Measurements from ENCODE around the gene CIB4. TPM values are rescaled to one million over a fixed set of nuclear protein-coding genes. Genes with fewer than 3 reads are reported as not detected.

The CIB4 gene
- total RNA-seq, 2 experiments from 2014 or later: not detected

- DNase-seq: no peak
- H3K27ac Mint-ChIP-seq: no peak overlapping the region
- H3K27me3 Mint-ChIP-seq: peaks cover 14% of the 10 kb centered on the region
- no peaks in the 10 kb centered on the region for H3K36me3 Mint-ChIP-seq (ENCODE audit: low read depth)
- ChIA-PET CTCF (no interaction called here), POLR2A (interaction anchor here (0.5 kb wide), 1 partner anchor 466 kb away, joined by 4 read pairs; no protein-coding TSS in a partner anchor)
- no peaks in the 10 kb centered on the region for H3K4me1 Mint-ChIP-seq
- H3K4me3 Mint-ChIP-seq: no peak overlapping the region
- H3K9me3 Mint-ChIP-seq: no peaks in the 10 kb centered on the region
Observed at GRCh38 chr2:26584656-26585055, 56.5 kb downstream of the CIB4 start.

GRCh38 chr2:26584191-26584590, 57.0 kb downstream of the CIB4 start:
- H3K4me1 Mint-ChIP-seq: no peaks in the 10 kb centered on the region
- ChIA-PET CTCF (no interaction called here), POLR2A (no interaction called here)
- H3K27ac Mint-ChIP-seq: no peak overlapping the region
- H3K27me3 Mint-ChIP-seq: peaks cover 13% of the 10 kb centered on the region
- no peaks in the 10 kb centered on the region for H3K9me3 Mint-ChIP-seq
- H3K36me3 Mint-ChIP-seq (ENCODE audit: low read depth): no peaks in the 10 kb centered on the region
- no peak overlapping the region for H3K4me3 Mint-ChIP-seq
- DNase-seq: no peak

DNA sequence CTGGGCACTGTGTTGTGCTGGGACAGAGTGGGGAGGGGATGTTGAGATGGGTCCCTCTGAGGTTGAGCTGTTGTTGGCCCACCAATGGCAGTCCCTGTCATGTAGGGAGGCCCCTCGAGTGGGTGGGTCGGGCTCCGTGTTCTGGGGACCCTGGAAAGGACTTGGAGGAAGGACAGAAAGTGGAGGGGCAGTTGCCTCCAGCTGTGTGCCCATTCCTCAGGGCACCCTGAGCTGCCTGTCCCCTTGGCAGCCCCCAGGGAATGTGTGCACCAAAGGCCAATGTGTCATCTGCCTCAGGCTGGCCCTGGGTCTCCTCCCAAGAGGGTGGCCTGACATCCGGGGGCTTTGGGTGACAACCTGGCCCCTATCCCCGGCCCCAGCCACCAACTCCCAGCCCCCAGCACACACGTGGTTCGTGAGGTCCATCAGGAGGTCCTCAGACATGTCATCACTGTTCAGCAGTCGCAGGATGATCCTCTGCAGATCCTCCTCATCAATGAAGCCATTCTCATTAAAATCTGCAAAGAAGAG, 57.7 kb downstream of the CIB4 start:
- no peak overlapping the region for H3K27ac Mint-ChIP-seq
- no peak overlapping the region for H3K4me3 Mint-ChIP-seq
- peaks cover 14% of the 10 kb centered on the region for H3K27me3 Mint-ChIP-seq
- ChIA-PET CTCF (no interaction called here), POLR2A (no interaction called here)
- no peaks in the 10 kb centered on the region for H3K4me1 Mint-ChIP-seq
- no peaks in the 10 kb centered on the region for H3K9me3 Mint-ChIP-seq
- no peak for DNase-seq
- H3K36me3 Mint-ChIP-seq (ENCODE audit: low read depth): no peaks in the 10 kb centered on the region

GRCh38 chr2:26582890-26583289, 58.3 kb downstream of the CIB4 start:
- DNase-seq: no peak
- no peaks in the 10 kb centered on the region for H3K4me1 Mint-ChIP-seq
- POLR2A ChIA-PET: no interaction called here
- no peak overlapping the region for H3K4me3 Mint-ChIP-seq
- H3K36me3 Mint-ChIP-seq (ENCODE audit: low read depth): no peaks in the 10 kb centered on the region
- H3K27me3 Mint-ChIP-seq: peaks cover 15% of the 10 kb centered on the region
- no peaks in the 10 kb centered on the region for H3K9me3 Mint-ChIP-seq
- CTCF ChIA-PET: no interaction called here
- H3K27ac Mint-ChIP-seq: no peak overlapping the region

DNA sequence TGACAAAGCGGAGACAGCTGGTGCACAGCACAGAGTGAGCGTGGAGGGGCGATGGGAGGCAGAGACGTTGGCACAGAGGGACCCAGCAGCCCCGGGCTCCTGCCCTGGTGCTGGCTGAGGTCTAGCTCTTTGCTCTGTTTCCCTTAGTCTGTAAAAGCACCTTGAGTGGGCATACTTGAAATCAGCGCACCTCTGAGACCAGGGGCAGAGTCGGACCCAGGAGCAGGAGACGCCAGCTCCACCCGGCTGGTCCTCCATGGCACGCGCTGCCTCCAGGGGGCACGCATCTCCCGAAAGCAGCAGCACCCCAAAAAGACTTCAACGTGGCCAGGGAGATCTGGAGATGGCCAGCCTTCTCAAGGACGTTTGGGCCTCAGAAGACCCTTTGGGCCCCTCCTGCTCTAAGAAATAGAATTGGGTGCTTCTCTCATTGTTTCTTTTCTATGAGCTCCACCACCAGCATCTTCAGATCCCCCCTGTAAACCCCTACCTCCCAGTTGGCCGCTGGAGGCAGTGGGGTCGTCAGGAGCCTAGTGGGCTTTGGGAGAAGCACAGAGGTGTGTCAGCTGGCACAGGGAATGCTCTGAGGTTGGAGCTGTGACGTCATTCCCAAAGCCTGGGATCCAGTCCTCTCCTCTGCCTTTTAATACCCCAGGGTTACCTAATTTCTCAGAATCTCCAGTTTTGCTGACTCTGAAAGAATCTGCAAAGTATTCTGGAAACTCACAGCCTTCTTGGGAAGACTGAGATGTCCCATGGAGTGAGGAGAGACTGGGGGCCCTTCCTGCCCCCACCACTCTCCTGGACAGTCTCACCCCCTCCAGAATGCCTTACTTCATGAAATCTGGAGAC, 58.9 kb downstream of the CIB4 start:
- Mint-ChIP-seq H3K4me1 (peaks cover 2% of the 10 kb centered on the region), H3K27ac (no peak overlapping the region), H3K9me3 (no peaks in the 10 kb centered on the region), H3K27me3 (peaks cover 15% of the 10 kb centered on the region), H3K4me3 (no peak overlapping the region), H3K36me3 (ENCODE audit: low read depth) (no peaks in the 10 kb centered on the region)
- ChIA-PET CTCF (interaction anchor here (0.9 kb wide), 1 partner anchor 162 kb away, joined by 5 read pairs; no protein-coding TSS in a partner anchor), POLR2A (no interaction called here)
- no peak for DNase-seq

DNA sequence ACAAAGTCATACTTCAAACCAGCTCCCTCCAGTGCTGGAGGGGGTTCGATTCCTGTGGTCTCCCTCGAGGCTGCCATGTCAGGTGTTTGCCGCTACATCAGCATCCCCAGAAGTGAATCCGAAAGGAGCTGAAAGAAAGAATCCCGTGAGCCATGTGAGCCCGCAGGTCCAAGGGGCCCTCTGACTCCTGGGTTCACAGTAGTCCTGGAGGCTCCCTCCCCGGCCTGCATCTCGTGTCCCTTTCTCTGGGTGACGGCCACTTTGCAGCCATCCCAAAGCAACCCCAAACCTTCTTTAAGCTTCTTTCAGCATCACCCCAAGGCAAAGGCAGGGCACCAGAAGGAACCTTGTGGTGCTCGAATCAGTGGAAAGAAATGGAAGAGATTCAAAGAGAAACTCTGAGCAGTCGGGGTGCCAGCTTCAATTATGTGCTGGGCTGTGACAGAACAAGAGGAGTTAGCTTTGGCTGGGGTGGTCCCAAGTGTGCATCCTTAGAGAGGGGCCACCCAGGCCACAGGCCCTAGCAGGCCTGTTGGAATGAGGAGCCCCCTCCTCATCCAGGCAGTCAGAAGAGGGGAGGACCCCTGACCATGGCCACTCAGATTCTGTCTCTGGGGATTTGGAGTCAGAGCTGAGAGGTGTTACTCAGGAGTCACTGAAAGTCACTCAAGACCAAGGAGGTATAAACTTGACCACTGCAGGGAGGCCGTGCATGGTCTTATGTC, 59.7 kb downstream of the CIB4 start:
- Mint-ChIP-seq H3K4me1 (peaks cover 2% of the 10 kb centered on the region), H3K27me3 (peaks cover 13% of the 10 kb centered on the region), H3K9me3 (no peaks in the 10 kb centered on the region), H3K4me3 (no peak overlapping the region), H3K27ac (no peak overlapping the region), H3K36me3 (ENCODE audit: low read depth) (no peaks in the 10 kb centered on the region)
- CTCF ChIA-PET: interaction anchor here (0.5 to 0.9 kb wide), 2 partner anchors 162 to 974 kb away, joined by 3 to 5 read pairs; no protein-coding TSS in a partner anchor
- POLR2A ChIA-PET: no interaction called here
- DNase-seq: no peak

DNA sequence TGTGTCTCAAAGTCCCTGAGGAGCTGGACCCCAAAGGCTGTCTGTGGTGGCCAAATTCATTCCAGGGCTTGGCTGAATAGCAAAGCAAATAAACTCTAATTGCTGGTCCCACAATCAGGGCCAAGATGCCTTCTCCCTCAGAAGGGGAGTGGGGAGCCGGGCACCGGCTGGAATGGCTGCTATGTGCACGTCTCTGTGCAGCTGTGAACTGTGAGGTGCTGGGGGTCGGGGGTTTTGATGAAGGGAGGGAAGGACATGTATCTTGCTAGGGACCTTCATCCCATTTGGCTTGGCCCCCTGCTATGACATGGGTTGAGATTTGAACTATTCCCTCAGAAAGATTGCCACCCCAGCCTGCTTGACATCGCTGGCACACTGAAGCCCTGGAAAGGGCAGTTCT, 60.4 kb downstream of the CIB4 start:
- DNase-seq: no peak
- no peaks in the 10 kb centered on the region for H3K36me3 Mint-ChIP-seq (ENCODE audit: low read depth)
- H3K4me1 Mint-ChIP-seq: peaks cover 2% of the 10 kb centered on the region
- H3K27me3 Mint-ChIP-seq: peaks cover 7% of the 10 kb centered on the region
- ChIA-PET CTCF (no interaction called here), POLR2A (no interaction called here)
- H3K4me3 Mint-ChIP-seq: no peak overlapping the region
- H3K27ac Mint-ChIP-seq: no peak overlapping the region
- H3K9me3 Mint-ChIP-seq: no peaks in the 10 kb centered on the region

DNA sequence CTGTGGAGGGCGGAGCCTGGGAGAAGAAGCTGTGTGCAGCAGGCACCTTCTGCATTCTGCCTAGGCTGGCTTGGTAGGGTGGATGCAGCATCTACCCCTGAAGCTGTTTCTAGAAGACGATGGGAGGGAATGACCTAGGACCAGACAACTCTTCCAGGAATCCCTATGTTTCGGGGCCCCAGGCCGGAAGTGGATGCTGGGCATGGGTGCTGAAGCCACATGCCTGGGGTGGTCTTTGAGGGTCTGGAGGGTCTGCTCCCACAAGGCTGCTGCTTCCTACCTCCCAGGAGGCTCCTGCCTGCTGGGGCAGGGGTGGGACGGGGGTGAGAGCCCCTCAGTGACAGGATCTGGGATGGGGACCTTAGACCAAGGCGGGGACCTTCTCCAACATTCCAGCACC, 61.0 kb downstream of the CIB4 start:
- DNase-seq: no peak
- CTCF ChIA-PET: no interaction called here
- POLR2A ChIA-PET: no interaction called here
- H3K27ac Mint-ChIP-seq: no peak overlapping the region
- no peaks in the 10 kb centered on the region for H3K36me3 Mint-ChIP-seq (ENCODE audit: low read depth)
- peaks cover 5% of the 10 kb centered on the region for H3K27me3 Mint-ChIP-seq
- no peaks in the 10 kb centered on the region for H3K9me3 Mint-ChIP-seq
- no peak overlapping the region for H3K4me3 Mint-ChIP-seq
- H3K4me1 Mint-ChIP-seq: peaks cover 2% of the 10 kb centered on the region

- H3K27ac Mint-ChIP-seq: no peak overlapping the region
- ChIA-PET POLR2A (no interaction called here), CTCF (no interaction called here)
- peaks cover 2% of the 10 kb centered on the region for H3K4me1 Mint-ChIP-seq
- no peak for DNase-seq
- no peaks in the 10 kb centered on the region for H3K36me3 Mint-ChIP-seq (ENCODE audit: low read depth)
- no peaks in the 10 kb centered on the region for H3K9me3 Mint-ChIP-seq
- no peak overlapping the region for H3K4me3 Mint-ChIP-seq
- H3K27me3 Mint-ChIP-seq: peaks cover 5% of the 10 kb centered on the region
Observed at GRCh38 chr2:26579723-26580040, 61.5 kb downstream of the CIB4 start.

DNA sequence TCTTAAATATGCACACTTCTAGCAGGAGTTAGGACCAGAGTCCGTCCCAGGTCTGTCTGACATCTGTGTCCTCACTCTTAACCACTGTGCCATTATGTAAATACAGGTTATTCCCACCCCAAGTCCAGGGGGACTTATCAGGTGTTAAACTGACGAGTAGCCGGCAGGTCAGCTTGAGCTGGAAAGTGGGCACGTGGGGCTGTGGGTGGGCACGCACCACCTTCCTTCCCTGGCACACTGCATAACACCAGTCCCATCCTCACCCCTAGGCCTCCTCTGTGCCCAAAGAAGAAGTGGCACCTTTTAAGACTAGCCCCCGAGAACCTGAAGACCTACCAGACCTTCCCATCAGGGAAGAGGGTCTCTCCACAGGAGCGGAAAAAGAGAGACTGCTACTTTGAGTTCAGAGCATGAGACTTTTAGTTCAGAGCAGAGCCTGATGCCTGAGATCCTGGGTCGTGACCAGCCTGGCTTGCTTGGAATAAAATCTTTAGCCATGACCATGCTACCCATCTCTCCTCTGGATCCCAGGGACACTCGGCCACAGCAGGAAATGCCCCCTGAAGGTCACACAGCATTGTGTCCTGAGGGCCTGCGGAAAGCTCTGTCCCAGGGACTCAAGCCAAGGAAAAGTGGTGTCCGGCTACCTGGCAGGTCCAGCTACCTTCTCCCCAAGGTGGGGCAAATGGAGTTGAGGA, 62.0 kb downstream of the CIB4 start:
- ChIA-PET CTCF (interaction anchor here (1.1 to 2.5 kb wide), 2 partner anchors 21 to 34 kb away, joined by 3 to 9 read pairs; no protein-coding TSS in a partner anchor), POLR2A (no interaction called here)
- DNase-seq: no peak
- Mint-ChIP-seq H3K4me1 (peaks cover 2% of the 10 kb centered on the region), H3K27me3 (peaks cover 5% of the 10 kb centered on the region), H3K9me3 (no peaks in the 10 kb centered on the region), H3K27ac (no peak overlapping the region), H3K36me3 (ENCODE audit: low read depth) (no peaks in the 10 kb centered on the region), H3K4me3 (no peak overlapping the region)

- H3K9me3 Mint-ChIP-seq: no peaks in the 10 kb centered on the region
- H3K36me3 Mint-ChIP-seq (ENCODE audit: low read depth): no peaks in the 10 kb centered on the region
- DNase-seq: no peak
- POLR2A ChIA-PET: no interaction called here
- no peak overlapping the region for H3K27ac Mint-ChIP-seq
- peaks cover 2% of the 10 kb centered on the region for H3K4me1 Mint-ChIP-seq
- peaks cover 5% of the 10 kb centered on the region for H3K27me3 Mint-ChIP-seq
- CTCF ChIA-PET: interaction anchor here (1.0 to 2.5 kb wide), 10 partner anchors 12 to 634 kb away, joined by 3 to 14 read pairs (median 4); no protein-coding TSS in a partner anchor
- H3K4me3 Mint-ChIP-seq: no peak overlapping the region
Observed at GRCh38 chr2:26578581-26578980, 62.6 kb downstream of the CIB4 start.

DNA sequence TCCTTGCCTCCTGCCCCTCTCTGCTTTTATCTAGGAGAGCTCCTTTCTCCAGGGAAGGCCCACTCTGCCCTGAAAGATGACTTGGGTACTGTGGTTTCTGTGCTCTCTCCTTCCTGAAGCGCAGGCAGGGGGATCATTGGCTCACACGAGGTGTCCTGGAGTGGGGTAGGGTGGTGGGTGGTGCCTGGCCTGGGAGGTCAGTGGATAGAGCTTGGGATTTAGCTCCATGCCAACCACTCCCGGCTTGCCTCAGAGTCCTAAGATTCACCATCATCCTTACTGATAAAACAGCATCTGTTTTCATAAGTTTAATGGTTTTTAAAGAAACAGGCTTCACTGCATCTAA, 63.1 kb downstream of the CIB4 start:
- Mint-ChIP-seq H3K36me3 (ENCODE audit: low read depth) (no peaks in the 10 kb centered on the region), H3K4me3 (no peak overlapping the region), H3K9me3 (no peaks in the 10 kb centered on the region), H3K27ac (no peak overlapping the region), H3K27me3 (peaks cover 8% of the 10 kb centered on the region), H3K4me1 (peaks cover 2% of the 10 kb centered on the region)
- POLR2A ChIA-PET: no interaction called here
- CTCF ChIA-PET: interaction anchor here (0.7 to 2.5 kb wide), 16 partner anchors 8 to 633 kb away, joined by 3 to 14 read pairs (median 4); a partner anchor contains a TSS
- no peak for DNase-seq

Measured in activated CD4-positive, alpha-beta T cell treated with anti-CD3 and anti-CD28 coated beads, Interleukin-2, amount 10 ng/mL, durations not matched to agents 7 days and 5 days (primary cell).